HG03520 (cell line): ENCODE data around the gene FCHSD2.
"Not testable (repeated sequence)": the region's sequence is repeated elsewhere in the genome, so short reads cannot be mapped to it uniquely, and the experiment has no call there.

Experiments used
- ATAC-seq: cut with Tn5 transposase; IDR thresholded peaks from one replicate; pipeline ENCODE4 v1.9.1; 2021; ENCODE audit warnings: mild to moderate bottlenecking, moderate library complexity; ENCODE audit not compliant: unreplicated experiment

Gene FCHSD2

GRCh38 chr11:73126804-73127480 is 15.2 kb downstream of the FCHSD2 start:
- no peak for ATAC-seq

DNA sequence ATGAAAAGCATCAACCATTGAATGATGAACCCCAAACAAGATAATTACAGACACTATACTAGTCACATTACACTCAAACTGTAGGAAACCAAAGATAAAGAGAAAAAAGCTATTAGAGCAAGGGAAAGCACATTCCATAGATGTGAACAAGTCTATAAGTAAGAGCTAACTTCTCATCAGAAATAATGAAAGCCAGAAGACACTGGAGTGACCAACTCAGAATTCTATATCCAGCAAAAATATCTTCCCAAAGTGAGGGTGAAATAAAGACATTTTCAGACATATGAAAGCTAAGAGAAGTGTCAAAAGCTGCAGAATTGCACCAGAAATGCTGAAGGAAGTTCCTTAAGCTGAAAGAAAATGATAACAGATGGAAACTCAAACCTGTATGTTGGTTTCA is 17.3 kb downstream of the FCHSD2 start:
- ATAC-seq = no peak

- not testable (repeated sequence) for ATAC-seq
Observed at GRCh38 chr11:73123892-73124291, 18.2 kb downstream of the FCHSD2 start.

DNA sequence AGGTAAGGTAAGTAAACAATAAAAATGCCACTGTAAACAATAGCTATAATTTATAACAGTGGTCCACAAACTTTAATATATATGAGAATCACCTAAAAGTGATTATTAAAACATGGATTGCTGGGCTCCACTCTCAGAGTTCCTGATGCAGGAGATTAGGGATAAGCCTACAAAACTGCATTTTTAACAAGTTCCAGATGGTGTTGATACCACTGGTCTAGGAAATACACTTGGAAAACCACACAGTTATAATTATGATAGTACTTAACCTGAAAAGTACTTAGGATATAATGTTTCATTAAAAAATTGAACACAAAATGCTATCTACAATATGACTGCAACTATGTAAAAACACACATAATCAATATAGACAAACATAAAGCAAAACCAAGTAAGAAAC is 20.4 kb downstream of the FCHSD2 start:
- ATAC-seq = no peak

- ATAC-seq = no peak
Observed at GRCh38 chr11:73117071-73117470, 25.0 kb downstream of the FCHSD2 start.

GRCh38 chr11:73116636-73117035 is 25.5 kb downstream of the FCHSD2 start:
- no peak for ATAC-seq

DNA sequence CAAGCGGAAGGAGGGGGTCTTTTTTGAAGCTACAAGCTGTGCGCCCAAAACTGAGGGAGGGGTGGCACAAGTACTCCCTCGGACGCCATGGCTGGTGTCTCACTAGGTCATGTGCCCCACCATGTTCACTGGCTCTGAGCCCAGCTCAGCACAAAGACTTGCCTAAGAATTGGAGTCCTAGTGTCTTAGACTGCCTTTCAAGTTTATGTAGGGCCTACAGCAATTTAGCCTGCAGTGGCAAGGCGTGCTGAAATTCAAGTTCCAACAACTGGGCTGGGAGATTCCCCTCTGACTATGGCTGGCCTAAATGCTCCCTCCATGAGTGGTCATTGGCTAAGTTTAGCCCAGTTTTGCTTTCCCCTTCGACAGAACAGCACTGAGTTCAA is 27.3 kb downstream of the FCHSD2 start:
- no peak for ATAC-seq

DNA sequence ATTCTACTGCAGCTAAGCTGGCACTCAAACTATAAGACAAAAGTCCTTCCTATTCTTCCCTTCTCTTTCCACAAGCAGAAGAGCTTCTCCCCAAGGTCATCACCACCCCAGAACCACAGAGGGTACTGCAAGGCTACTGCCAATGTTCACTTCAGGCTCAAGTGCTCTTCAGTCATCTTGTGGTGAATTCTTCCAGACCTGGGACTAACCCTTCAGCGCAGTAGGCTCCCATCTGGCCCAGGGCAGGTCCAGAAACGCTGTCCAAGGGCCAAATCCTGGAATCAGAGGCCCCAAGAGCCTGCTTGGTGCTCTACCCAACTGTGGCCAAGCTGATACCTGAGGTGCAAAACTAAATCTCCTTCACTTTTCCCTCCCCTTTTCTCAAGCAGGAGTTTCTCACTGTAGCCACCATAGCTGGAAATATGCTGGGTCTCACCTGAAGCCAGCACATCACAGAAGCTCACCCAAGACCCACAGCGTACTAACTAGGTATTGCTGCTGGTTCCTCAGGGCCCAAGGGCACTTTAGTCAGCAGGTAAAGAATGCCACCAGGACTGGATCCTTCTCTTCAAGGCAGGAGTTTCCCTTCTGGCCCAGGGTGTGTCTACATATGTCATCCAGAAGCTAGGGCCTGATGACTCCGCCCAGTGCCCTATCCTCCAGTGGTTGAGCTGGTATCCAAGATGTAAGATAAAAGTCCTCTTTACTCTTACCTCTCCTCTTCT is 27.8 kb downstream of the FCHSD2 start:
- no peak for ATAC-seq

DNA sequence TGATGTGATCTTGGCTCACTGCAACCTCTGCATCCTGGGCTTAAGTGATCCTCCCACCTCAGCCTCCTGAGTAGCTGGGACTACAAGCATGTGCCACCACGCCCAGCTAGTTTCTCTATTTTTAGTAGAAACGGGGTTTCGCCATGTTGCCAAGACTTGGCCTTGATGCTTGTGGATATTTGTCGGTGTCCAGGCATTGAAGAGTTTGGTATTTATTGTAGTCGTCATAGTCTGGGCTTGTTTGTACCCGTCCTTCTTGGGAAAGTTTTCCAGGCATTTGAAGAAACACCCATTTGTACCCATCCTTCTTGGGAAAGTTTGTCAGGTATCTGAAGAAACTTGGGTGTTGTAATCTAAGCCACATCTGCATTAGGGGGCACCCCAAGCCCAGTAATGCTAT is 28.7 kb downstream of the FCHSD2 start:
- no peak for ATAC-seq

GRCh38 chr11:73107597-73107996 is 34.5 kb downstream of the FCHSD2 start:
- no peak for ATAC-seq

- ATAC-seq = no peak
Observed at GRCh38 chr11:73106347-73106746, 35.8 kb downstream of the FCHSD2 start.

- ATAC-seq = no peak
Observed at GRCh38 chr11:73100578-73100977, 41.5 kb downstream of the FCHSD2 start.

DNA sequence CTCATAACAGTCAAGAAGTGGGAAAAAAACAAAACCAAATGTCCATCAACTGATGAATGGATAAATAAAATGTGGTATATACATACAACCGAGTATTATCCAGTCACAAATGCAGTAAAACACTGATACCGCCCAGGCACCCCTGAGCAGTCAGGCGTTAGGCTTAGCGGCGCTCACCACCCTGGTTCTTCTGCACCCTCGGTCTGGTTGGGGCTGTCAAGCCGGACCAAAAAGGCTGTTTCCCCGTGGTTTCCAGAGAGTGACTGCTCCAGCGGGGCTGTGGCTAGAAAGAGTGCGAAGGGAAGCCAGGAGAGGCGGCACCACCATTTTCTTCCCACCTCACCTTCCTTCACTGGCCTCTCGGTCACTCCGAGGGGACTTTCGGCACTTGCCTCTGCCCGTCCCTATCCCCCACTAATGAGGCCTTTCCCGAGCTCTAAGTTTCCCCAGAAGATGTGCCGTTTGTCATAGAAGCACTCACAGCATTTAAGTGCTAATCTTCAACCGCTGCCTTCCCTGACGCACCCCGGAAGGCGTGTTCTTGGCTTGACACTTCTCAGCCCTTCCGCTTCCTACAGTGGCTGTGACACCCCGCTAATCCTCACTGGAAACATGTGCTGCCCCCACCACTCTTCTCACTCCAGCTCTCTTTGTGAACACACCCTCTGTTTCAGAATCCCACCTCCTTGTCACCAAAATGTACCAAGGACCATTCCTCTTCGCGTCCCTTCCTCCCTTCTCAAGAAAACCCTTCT is 42.4 kb downstream of the FCHSD2 start:
- ATAC-seq = no peak

GRCh38 chr11:73095613-73096012 is 46.5 kb downstream of the FCHSD2 start:
- no peak for ATAC-seq

DNA sequence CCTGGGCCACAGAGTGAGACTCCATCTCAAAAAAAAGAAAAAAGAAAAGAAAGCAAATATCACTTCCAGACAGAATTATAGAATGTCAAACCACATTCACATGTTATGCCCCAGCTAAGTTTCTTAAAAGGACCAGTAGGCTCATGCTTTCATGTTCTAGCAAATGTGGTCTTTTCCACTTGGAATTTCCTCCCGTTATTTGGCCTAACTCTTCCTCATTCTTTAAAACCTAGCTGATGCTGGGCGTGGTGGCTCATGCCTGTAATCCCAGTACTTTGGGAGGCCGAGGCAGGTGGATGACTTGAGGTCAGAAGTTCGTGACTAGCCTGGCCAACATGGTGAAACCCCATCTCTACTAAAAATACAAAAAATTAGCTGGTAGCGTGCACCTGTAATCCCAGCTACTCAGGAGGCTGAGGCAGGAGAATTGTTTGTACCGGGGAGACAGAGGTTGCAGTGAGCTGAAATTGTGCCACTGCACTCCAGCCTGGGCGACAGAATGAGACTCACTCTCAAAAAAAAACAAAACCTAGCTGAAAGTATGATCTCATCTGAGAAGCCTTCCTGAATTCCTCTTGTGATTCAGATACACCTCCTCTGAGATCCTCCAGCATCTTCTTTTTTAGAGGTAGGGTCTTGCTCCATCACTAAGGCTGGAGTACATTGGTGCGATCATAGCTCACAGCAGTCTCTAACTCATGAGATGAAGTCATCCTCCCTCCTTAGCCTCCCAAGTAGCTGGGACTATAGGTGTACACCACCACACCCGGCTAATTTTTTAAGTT is 50.4 kb downstream of the FCHSD2 start:
- ATAC-seq = no peak

- ATAC-seq = no peak
Observed at GRCh38 chr11:73087730-73088129, 54.4 kb downstream of the FCHSD2 start.

- no peak for ATAC-seq
Observed at GRCh38 chr11:73085189-73085875, 56.8 kb downstream of the FCHSD2 start.

GRCh38 chr11:73078631-73079030 is 63.5 kb downstream of the FCHSD2 start:
- ATAC-seq = no peak

DNA sequence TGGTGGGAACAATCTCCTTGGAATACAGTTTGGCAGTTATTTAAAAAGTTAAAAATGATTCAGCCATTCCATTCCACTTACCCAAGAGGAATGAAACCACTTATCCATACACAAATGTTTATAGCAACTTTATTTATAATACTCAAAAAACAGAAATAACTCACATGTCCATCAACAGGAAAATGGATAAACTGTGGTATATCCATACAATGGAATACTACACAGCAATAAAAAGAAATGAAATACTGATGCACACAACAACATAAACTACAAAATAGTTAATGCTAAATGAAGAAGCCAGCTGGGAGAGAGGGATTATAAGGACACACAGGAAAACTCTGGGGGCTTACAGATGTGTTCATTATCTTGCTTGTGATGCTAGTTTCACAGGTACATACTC is 64.7 kb downstream of the FCHSD2 start:
- no peak for ATAC-seq

DNA sequence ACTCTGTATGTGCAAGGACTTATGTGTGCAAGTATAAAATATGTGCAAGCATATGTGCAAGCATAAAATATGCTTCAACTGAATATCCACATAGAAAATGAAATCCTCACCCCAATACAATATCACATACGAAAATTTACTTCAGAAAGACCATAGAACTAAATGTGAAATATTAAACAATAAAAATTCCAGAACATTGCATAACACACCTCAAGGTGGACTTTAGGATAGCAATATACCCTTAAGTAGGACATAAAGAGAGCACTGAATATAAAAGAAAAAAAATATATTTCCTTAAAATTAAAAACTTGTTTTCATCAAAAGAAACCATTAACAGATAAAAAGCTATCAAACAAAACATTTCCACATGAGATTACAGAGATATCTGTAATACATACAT is 67.8 kb downstream of the FCHSD2 start:
- no peak for ATAC-seq
